HG02981 (cell line): ENCODE results near the gene FGR.
"Not testable (repeated sequence)": the region's sequence is repeated elsewhere in the genome, so short reads cannot be mapped to it uniquely, and the experiment has no call there.

Experiments used
- ATAC-seq: cut with Tn5 transposase; IDR thresholded peaks from one replicate; pipeline ENCODE4 v1.9.1; 2021; ENCODE audit warnings: mild to moderate bottlenecking, moderate library complexity; ENCODE audit not compliant: unreplicated experiment

The FGR gene

GRCh38 chr1:27638047-27638734, 3.2 kb upstream of the FGR start:
- ATAC-seq = no peak

DNA sequence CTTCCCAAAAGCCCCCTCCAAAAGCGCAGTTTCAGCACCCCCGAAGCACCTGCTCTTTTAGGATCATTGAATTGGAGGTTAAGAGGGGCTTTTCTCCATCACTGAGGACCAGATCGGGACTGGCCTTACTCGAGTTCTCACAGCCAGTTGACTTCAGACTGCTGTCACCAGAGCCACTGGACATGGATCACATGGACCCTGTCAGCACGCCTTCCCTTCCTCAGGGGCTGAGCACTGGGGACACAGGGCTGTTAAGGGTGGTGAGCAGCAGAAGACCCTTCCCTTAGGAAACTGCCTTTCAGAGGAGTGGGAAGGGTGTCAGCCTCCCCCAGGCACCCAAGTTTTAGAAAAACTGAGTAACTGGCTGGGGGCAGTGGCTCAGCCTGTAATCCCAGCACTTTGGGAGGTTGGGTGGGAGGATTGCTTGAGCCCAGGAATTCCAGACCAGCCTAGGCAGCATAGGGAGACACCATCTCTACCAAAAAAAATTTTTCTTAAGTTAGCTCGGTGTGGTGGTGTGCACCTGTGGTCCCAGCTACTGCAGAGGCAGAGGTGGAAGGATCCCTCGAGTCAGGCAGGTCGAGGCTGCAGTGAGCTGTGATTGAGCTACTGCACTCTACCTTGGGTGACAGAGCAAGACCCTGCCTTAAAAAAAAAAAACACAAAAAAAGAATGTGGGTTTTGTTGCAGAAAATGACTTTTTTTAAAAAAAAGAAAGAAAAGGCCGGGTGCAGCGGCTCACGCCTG, 584 bp upstream of the FGR start:
- no peak for ATAC-seq

- ATAC-seq = no peak
Measured at GRCh38 chr1:27634177-27634984, 604 bp downstream of the FGR start.

DNA sequence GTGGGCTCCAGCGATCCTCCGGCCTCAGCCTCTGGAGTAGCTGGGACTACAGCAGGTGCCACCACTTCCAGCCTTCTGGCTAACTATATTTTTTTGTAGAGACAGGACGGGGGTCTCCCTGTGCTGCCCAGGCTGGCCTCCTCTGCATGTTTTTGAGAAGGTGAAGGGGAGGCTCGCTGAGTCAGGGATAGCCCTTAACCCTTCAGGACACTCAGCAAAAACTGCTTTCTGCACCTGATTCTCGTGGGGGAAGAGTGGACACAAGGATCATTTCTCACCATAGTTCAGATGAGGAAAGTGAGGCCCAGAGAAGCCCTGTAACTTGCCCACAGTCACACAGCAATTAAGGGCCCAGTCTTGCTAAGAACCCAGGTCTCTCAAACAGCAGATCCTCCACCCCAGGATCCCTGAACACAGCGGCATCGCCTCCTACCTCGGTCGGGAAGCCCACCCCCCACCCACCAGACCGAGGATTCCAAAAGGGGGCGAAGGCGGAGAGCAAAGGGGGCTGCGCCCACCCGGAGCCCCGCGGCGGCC, 1.3 kb downstream of the FGR start:
- ATAC-seq = no peak

GRCh38 chr1:27633298-27633610, 1.7 kb downstream of the FGR start:
- ATAC-seq = no peak

- peak; percentile 32 for ATAC-seq
Measured at GRCh38 chr1:27632387-27633297, 2.3 kb downstream of the FGR start.

- ATAC-seq = no peak
Measured at GRCh38 chr1:27630859-27631491, 4.0 kb downstream of the FGR start.

DNA sequence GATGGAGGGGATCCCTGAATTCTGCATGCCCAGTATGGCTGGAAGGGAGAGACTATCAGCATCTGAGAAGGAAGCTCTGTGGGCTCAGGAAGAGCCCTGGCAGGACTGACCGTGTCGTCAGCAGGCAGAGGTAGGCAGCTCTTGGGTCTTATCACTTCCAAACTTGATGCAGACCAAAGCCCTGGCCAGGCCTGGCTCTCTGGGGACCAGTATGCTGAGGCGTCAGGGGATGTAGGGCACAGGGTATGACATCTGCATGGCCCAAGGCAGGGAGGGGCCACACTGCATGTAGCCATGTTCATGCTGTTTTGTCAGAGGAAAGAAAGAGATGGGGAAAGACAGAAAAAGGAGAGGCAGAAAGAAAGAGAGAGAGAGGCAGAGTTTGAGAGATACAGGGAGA, 6.3 kb downstream of the FGR start:
- no peak for ATAC-seq

DNA sequence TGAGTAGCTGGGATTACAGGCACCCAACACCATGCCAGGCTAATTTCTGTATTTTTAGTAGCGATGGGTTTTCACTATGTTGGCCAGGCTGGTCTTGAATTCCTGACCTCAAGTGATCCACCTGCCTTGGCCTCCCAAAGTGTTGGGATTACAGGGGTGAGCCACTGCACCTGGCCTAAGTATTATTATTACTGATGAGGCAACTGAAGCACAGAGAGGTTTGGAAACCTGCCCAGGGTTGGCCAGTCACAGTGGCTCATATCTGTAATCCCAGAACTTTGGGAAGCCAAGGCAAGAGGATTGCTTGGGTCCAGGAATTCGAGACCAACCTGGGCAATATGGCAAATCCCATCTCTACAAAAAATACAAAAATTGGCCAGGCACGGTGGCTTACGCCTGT, 7.3 kb downstream of the FGR start:
- ATAC-seq = not testable (repeated sequence)

- ATAC-seq = no peak
Measured at GRCh38 chr1:27627061-27627460, 7.9 kb downstream of the FGR start.

DNA sequence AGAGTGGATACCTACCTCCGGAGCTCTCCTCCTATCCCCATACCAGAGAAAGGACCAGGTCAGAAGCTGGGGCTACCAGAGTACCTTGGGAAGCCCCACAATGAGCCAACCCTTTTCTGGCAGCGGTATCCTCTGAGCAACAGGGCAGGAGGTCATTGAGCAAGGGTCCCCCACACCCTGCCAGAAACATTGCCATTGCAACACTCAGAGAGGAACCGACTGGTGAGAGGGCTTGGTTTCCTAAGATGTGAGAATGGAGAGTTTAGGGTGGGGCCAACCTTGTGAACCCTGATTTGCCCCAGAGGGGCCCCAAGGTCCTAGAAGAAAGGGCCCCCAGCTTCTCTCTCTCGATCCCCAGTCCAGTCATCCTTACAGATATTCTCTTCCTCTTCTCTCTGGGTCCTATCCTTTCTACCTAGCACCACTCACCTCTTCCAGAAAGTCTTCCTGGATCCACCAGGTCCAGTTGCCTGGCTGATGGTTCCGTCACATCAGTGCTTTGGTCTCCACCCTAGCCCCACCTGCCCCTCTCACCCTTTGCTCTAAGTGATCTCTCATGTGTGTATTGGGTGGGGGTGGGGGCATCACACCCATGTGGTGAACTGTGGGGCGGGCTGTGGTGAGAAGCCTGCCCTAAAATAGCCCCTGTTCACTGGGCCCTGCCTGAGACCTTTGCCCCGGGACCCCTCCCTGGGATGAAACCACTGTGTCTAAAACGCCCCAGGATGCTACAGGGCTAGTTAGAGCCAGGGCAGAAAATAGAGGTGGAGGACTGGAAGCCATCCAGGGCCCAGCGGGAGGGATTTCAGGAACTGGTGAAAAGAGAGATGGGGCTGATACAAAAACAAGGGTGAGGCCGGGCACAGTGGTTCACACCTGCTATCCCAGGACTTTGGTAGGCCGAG, 8.7 kb downstream of the FGR start:
- no peak for ATAC-seq

- ATAC-seq = no peak
Measured at GRCh38 chr1:27624467-27625178, 10.4 kb downstream of the FGR start.

DNA sequence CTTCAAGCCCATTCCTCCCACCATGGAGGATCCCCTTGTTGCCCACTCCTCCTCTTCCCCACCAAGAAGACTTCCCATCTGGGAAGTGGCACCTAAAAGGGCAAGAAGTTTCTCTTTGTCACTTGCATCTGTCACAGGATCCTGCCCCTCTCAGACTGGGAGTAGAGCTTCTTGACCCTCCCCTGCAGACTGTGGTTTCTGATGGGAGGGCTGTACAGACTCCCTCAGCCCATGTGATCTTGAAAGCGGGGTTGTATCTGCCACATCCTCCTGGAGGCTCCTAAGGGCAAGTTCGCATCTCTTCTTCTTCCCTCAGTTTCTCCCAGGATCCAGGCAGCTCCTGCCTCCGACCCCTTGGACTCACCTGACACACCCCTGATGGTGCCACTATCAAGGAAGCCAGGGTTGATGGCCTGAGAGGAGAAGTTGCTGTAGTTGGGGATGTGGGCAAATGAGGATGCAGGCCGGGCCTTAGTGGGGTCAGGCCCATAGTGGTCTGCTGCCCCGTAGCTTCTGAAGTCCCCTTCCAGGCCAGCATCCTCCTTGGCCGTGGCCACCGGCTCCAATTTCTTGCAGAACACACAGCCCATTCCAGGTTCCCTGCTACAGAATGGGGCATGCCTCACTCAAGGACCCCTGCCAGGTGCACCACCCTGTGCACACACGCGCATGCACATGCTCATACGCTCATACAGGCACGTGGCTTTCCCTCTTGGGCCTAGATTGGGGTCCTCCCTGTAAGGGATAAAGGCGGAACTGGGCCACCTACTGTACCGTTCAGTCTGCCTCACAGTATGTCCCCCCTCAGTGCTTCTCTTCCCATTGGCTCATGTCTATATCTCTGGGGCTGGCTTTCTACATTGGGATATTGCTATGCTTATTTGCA, 11.4 kb downstream of the FGR start:
- ATAC-seq = no peak

DNA sequence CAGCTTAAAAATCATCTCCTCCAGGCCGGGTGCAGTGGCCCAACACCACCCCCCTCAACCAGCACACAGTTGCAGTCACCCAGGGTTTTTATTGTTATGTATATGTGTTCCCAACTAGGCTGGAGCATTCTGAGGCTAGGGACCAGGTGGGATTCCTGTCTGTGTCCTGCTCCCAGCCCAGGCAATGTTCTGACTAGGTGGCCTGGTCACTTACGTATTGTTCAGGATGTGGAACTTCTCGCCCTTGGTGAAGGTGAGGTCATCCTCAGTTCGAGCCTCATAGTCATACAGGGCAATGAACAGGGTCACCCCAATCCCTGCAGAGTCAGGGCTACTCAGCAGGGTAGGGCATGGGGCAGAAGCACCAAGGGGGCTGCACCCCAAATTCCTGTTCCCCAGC, 12.2 kb downstream of the FGR start:
- no peak for ATAC-seq

GRCh38 chr1:27621051-27621920, 13.7 kb downstream of the FGR start:
- ATAC-seq = no peak

DNA sequence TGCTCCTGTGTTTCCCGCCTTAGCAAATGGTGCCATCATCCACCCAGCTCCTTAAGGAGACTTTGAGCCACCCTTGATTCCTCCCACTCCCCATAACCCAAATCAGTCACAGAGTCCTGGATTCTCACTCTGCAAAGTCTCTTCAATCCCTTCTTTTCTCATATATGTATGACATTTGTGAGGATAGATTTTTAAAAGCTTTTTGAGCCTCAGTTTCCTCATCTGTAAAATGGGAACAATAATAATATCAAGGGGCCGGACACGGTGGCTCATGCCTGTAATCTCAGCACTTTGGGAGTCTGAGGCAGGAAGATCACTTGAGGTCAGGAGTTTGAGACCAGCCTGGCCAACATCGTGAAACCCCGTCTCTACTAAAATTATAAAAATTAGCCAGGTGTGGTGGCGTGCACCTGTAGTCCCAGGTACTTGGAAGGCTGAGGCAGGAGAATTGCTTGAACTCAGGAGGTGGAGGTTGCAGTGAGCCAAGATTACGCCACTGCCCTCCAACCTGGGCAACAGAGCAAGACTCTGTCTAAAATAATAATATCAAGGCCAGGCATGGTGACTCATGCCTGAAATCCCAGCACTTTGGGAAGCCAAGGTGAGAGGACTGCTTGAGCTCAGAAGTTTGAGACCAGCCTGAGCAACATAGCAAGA, 15.1 kb downstream of the FGR start:
- not testable (repeated sequence) for ATAC-seq
